H54 (cell line): ENCODE measurements around the gene GSTM3.
"Not testable (repeated sequence)": the region's sequence is repeated elsewhere in the genome, so short reads cannot be mapped to it uniquely, and the experiment has no call there.

Experiments
- DNase-seq: peaks from one replicate; pipeline ENCODE4 v3.0.0; 2011; ENCODE audit warnings: low spot score, mixed read lengths; ENCODE audit not compliant: insufficient read length
- FAIRE-seq: peaks from 3 replicates; lab custom pipeline; 2011; peaks lifted over from hg19 to GRCh38; lab: Jason Lieb, UNC
- POLR2A ChIP-seq: IDR thresholded peaks from 2 replicates; pipeline ENCODE4 v1.6.1; 2011; ENCODE audit warnings: low read depth, mild to moderate bottlenecking, low read length

GSTM3 gene

DNA sequence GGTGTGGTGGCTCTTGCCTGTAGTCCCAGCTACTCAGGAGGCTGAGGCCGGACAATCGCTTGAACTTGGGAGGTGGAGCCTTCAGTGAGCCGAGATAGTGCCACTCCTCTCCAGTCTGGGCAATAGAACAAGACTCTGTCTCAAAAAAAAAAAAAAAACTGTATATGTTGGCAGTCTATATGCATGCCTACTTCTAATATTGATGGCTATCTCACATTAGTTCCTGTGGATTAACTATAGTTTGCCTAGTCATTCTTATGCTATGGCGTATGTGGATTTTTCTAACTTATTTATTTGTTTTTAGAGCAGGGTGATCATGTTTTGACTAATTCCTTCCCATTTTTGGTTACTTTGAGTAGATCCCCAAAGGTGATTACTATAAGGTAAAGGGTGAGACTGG, 43.8 kb downstream of the GSTM3 start:
- FAIRE-seq = no peak
- no peak for TF ChIP-seq POLR2A
- DNase-seq = no peak

GRCh38 chr1:109695138-109695537, 45.7 kb downstream of the GSTM3 start:
- not testable (repeated sequence) for FAIRE-seq, DNase-seq

DNA sequence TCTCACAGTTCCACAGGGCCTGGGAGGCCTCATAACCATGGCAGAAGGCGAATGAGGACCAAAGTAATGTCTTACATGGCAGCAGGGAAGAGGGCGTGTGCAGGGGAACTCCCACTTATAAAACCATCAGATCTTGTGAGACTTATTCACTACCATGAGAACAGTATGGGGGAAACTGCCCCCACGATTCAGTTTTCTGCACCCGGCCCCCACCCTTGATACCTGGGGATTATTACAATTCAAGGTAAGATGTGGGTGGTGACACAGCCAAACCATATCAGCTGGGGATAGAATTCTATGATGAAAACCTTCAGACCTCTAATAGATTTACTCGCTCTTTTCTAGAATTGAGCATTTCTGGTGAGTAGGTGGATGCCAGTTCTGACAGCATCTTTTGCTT, 46.4 kb downstream of the GSTM3 start:
- not testable (repeated sequence) for FAIRE-seq, DNase-seq

DNA sequence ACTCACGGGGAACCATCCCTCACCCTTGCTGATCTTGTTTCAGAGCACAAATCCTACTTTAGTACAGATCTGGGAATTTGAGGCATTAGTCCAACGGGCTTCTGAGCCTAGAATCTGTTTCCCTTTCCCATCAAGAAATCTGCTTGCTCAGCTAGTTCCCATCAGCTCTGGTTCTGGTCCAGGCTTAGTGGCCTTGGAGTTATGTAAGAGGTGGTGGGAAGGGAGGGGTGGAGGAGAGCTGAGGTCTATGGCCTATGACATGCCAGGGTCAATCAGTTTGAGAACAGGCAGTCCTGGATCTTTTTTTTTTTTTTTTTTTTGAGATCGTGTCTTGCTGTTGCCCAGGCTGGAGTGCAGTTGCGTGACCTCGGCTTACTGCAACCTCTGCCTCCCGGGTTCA, 49.1 kb downstream of the GSTM3 start:
- TF ChIP-seq POLR2A = no peak
- DNase-seq = no peak
- no peak for FAIRE-seq

GRCh38 chr1:109689844-109690405, 50.9 kb downstream of the GSTM3 start:
- DNase-seq (no peak), FAIRE-seq (no peak)
- TF ChIP-seq POLR2A = no peak

- no peak for TF ChIP-seq POLR2A
- DNase-seq (no peak), FAIRE-seq (no peak)
Observed at GRCh38 chr1:109687641-109688499, 53.0 kb downstream of the GSTM3 start, which contains the start of gene GSTM1. Gene GSTM1 (plus strand): TSS chr1:109687817. CDS start chr1:109687874, 57 bp downstream.

- FAIRE-seq, DNase-seq: not testable (repeated sequence)
Observed at GRCh38 chr1:109687109-109687508, 53.7 kb downstream of the GSTM3 start.

DNA sequence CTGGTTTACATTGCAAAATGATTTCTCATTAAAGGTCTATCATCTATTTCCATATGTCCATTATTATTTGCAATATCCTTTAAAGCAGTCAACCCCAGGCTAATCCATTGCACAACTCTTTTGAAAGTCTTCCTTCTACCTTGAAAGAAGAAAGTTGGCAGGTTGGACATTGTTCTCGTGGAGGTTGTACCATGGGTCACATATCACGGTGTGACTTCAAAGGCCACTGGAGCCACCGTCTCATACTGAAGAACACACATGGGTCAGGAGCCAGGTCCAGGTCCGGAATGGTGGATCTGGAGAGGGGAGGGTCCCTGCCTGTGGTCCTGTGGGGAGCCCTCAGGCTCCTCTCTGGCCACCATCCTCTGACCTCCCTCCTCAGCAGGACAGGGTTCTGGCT, 54.9 kb downstream of the GSTM3 start:
- DNase-seq, FAIRE-seq: not testable (repeated sequence)

DNA sequence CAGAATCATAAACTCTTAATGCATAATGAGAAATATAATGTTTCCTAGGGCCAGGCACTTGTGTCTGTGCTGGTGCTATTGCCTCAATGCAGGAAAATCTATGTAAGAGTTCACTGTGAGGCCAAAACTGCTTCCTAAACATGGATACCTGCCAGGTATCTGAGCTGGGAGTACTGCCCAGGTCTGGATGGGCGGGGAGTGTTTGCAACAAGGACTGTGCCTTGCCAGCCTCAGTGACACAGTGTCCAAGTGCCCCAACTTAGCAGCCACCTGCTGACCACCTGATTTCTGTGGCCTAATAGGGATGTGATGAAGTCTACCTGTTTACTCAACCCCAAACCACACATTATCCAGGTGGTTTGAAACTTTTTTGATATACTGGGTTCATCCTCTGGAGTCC, 55.4 kb downstream of the GSTM3 start:
- not testable (repeated sequence) for FAIRE-seq, DNase-seq

GRCh38 chr1:109684777-109685176, 56.1 kb downstream of the GSTM3 start:
- not testable (repeated sequence) for DNase-seq, FAIRE-seq
